Right lobe of liver (tissue), 6 donors: Measurements from ENCODE around the gene TM2D1. TPM values are rescaled to one million over a fixed set of nuclear protein-coding genes. Genes with fewer than 3 reads are reported as not detected.

Experiments
- ATAC-seq, 4 donors: fragments of 200-7000 bp; cut with Tn5 transposase; one replicate each; pipeline ENCODE4 v1.9.1; 2020; ENCODE audit warnings: mild to moderate bottlenecking in 4 of 4, moderate library complexity in 4 of 4
- DNase-seq, 3 donors: peaks; one replicate each; pipeline ENCODE4 v3.0.0-alpha.2; 2020
- H3K27ac ChIP-seq, 3 donors: fragments of 200-600 bp; one replicate each; pipeline ENCODE4 v1.8.0; 2022
- H3K27me3 ChIP-seq, 2 donors: fragments of 200-600 bp; one replicate each; pipeline ENCODE4 v1.8.0; 2022
- H3K36me3 ChIP-seq, 4 donors: fragments of 200-600 bp; sonication (generic) in 1 of 4; one replicate each; pipeline versions ENCODE4 v1.5.1 to v1.8.0; 2017 to 2022; ENCODE audit warnings: control low read depth in 1 of 4
- H3K4me1 ChIP-seq, 4 donors: fragments of 200-600 bp; sonication (generic) in 1 of 4; one replicate each; pipeline versions ENCODE4 v1.5.1 to v1.8.0; 2017 to 2022; ENCODE audit warnings: control low read depth in 1 of 4
- H3K4me3 ChIP-seq, 3 donors: fragments of 200-600 bp; one replicate each; pipeline ENCODE4 v1.8.0; 2022
- H3K9me3 ChIP-seq, 4 donors: fragments of 200-600 bp; sonication (generic) in 1 of 4; one replicate each; pipeline versions ENCODE4 v1.5.1 to v1.8.0; 2017 to 2022; ENCODE audit warnings: control low read depth in 1 of 4
- POLR2A ChIP-seq: fragments of 450-650 bp; IDR thresholded peaks from one replicate; pipeline ENCODE4 v1.6.1; 2017; ENCODE audit warnings: antibody characterized with exemption, mild to moderate bottlenecking
- WGBS: methylation state at CpG from one replicate; pipeline ENCODE4 v1.1.6; 2018; ENCODE audit warnings: low coverage, low lambda C conversion rate; ENCODE audit not compliant: insufficient coverage; ENCODE audit errors: missing lambda C conversion rate; 5-methylcytosine and 5-hydroxymethylcytosine counted together
- intact Hi-C, 2 donors: fragments of 100-400 bp; cut with DNase I; formaldehyde crosslinking; loops; one replicate each; pipeline versions ENCODE4 v1.11.2 to v1.14.1; 2022
- total RNA-seq, 6 experiments: library from RNA; depleted of rRNA in 2 of 6; stranded (reverse); fragments of >200 nt in 2 of 6; fragmentation: NEBNext Ultra II Directional in 3 of 6; extraction: Animal tissue kit (Norgen Biotek cat#: 25700) in 3 of 6; gene quantifications; one replicate each; pipeline versions ENCODE4 v1.1.0 to v1.2.4, GENCODE V29; 2016 to 2023
- TF ChIP-seq, protein P1 (sequence below), 4 donors: fragments of 200-600 bp in 3 of 4; fragments of 450-650 bp in 1 of 4; IDR thresholded peaks; one replicate each; pipeline versions ENCODE4 v1.5.1 to v1.8.0; 2016 to 2022; ENCODE audit warnings: antibody characterized with exemption in 4 of 4, mild to moderate bottlenecking in 2 of 4
- donor health status: DM: no; HTN: yes; CAD: no.
- donor health status: DM: no; HTN: no; CAD: no.
- donor health status: DM: no; HTN: no; CAD: no.
- donor health status: DM: no; HTN: yes; CAD: no.
- donor health status: DM: no; HTN: yes; CAD: no.

The TM2D1 gene
- total RNA-seq, 6 experiments from 2014 or later = 15.0 to 24.5 (median 20.3) TPM

DNA sequence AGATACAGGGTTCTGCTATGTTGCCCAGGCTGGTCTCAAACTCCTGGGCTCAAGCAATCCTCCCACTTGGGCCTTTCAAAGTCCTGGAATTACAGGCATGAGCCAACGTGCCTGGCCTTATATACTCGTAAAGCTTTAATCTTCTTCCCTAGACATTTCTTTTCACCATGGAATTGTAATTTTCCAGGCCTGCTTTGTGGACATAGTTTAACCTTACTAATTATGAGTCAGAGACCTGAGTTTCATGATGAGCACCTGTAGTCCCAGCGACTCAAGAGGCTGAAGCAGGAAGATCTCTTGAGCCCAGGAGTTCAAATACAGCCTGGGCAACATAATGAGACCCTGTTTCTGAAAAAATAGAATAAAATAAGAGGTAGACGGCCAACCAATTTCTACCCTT, 29.6 kb upstream of the TM2D1 start:
- no peak for DNase-seq
- WGBS = 80% methylated on average over 4 of the region's 4 CpGs
- intact Hi-C loops = no loop called here
- no peak overlapping the region for H3K27ac ChIP-seq
- peaks cover 0 to 6% (median 2%) of the 10 kb centered on the region in 4 donors for H3K4me1 ChIP-seq
- no peaks in the 10 kb centered on the region for H3K9me3 ChIP-seq
- no peaks in the 10 kb centered on the region for H3K27me3 ChIP-seq
- TF ChIP-seq, protein P1, sequence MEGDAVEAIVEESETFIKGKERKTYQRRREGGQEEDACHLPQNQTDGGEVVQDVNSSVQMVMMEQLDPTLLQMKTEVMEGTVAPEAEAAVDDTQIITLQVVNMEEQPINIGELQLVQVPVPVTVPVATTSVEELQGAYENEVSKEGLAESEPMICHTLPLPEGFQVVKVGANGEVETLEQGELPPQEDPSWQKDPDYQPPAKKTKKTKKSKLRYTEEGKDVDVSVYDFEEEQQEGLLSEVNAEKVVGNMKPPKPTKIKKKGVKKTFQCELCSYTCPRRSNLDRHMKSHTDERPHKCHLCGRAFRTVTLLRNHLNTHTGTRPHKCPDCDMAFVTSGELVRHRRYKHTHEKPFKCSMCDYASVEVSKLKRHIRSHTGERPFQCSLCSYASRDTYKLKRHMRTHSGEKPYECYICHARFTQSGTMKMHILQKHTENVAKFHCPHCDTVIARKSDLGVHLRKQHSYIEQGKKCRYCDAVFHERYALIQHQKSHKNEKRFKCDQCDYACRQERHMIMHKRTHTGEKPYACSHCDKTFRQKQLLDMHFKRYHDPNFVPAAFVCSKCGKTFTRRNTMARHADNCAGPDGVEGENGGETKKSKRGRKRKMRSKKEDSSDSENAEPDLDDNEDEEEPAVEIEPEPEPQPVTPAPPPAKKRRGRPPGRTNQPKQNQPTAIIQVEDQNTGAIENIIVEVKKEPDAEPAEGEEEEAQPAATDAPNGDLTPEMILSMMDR (IDR thresholded peaks at IDR 0.05) = no peak
- no peak for TF ChIP-seq POLR2A
- no peaks in the 10 kb centered on the region for H3K36me3 ChIP-seq
- ATAC-seq = no peak
- H3K4me3 ChIP-seq = no peak overlapping the region

DNA sequence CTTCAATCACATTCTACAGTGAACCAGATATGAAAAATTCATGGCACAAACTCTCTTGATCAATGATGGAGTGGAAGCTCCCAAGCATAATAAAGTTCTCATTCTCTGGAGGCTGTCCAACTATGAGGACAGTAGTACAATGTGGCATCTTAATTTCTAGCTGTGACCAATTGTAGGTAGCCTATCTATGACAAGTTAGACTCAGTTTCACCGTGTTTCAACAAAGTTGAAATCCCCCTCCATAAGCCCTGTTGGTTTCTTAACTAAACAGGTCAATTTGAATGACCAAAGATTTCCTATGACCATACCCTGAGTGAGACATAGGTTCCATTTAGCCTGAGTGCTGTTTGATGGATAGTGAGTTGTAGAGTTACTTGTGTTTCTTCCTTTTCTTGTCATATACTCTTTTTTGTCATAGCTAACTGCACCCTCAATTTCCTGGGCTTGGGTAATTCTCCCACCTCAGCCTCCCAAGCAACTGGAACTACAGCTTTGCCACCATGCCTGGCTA, 29.1 kb upstream of the TM2D1 start:
- WGBS = 71% methylated on average over 1 of the region's 1 CpG
- no peak overlapping the region for H3K27ac ChIP-seq

DNA sequence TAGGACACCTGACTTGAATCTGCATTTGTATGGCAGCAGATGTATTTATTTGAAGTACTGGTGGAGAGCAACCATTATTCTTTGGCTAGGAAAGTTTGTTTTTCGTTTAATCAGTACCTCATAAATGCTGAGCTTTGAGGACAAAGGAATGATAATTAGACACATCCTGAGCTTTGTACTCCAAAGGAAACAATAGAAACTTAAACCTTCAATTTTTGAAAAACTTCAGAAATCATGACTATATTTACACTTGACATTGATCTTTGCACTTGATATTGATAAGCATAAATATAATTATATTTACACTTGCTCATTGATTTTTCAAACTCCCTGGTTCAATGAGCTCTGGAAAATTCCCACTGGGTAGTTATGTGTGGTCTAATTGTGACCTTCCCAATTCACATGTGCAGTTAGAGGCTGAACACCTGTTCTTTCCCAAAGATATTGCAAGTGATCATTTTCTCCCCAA, 28.0 kb upstream of the TM2D1 start:
- Histone ChIP-seq H3K9me3 (no peaks in the 10 kb centered on the region), H3K36me3 (no peaks in the 10 kb centered on the region), H3K27me3 (no peaks in the 10 kb centered on the region), H3K27ac (peak overlapping the region in 1 of 3 donors; percentile 20), H3K4me1 (peaks cover 0 to 12% (median 2%) of the 10 kb centered on the region in 4 donors), H3K4me3 (no peak overlapping the region)
- DNase-seq = no peak
- intact Hi-C loops = no loop called here
- TF ChIP-seq, protein P1 (IDR thresholded peaks at IDR 0.05) = no peak
- no peak for TF ChIP-seq POLR2A
- ATAC-seq = peak in 2 of 4 donors; percentile 41 to 44
- WGBS = 13% methylated on average over 1 of the region's 1 CpG

More for the DNA sequence above, 29.1 kb upstream of the TM2D1 start:
- TF ChIP-seq, protein P1 (IDR thresholded peaks at IDR 0.05) = no peak
- no peak for TF ChIP-seq POLR2A
- Histone ChIP-seq H3K36me3 (no peaks in the 10 kb centered on the region), H3K4me3 (no peak overlapping the region), H3K9me3 (no peaks in the 10 kb centered on the region), H3K27me3 (no peaks in the 10 kb centered on the region), H3K4me1 (peaks cover 0 to 6% (median 2%) of the 10 kb centered on the region in 4 donors)
- ATAC-seq = no peak
- intact Hi-C loops = no loop called here
- no peak for DNase-seq

DNA sequence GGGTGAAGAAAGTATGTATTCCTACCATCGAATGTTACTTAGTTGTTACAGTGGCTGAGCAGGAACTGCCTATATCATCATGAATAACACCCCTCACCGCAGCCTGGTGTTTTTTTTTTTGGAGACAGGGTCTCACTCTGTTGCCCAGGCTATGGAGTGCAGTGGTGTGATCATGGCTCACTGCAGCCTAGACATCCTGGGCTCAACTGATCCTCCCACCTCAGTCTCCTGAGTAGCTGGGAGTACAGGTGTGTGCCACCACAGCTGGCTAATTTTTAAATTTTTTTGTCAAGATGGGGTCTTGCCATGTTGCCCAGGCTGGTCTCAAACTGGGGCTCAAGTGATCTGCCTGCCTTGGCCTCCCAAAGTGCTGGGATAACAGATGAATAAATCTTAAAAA, 24.6 kb upstream of the TM2D1 start:
- H3K4me3 ChIP-seq = no peak overlapping the region
- H3K9me3 ChIP-seq = no peaks in the 10 kb centered on the region
- no peaks in the 10 kb centered on the region for H3K27me3 ChIP-seq
- TF ChIP-seq, protein P1 (IDR thresholded peaks at IDR 0.05) = no peak
- no peak for TF ChIP-seq POLR2A
- DNase-seq (no peak), ATAC-seq (no peak)
- 83% methylated on average over 2 of the region's 2 CpGs for WGBS
- intact Hi-C loops = no loop called here
- no peaks in the 10 kb centered on the region for H3K36me3 ChIP-seq
- no peak overlapping the region for H3K27ac ChIP-seq
- H3K4me1 ChIP-seq = peaks cover 0 to 31% (median 6%) of the 10 kb centered on the region in 4 donors
